ENCODE results near the gene LAMB3.

- TF ChIP-seq, protein P1, sequence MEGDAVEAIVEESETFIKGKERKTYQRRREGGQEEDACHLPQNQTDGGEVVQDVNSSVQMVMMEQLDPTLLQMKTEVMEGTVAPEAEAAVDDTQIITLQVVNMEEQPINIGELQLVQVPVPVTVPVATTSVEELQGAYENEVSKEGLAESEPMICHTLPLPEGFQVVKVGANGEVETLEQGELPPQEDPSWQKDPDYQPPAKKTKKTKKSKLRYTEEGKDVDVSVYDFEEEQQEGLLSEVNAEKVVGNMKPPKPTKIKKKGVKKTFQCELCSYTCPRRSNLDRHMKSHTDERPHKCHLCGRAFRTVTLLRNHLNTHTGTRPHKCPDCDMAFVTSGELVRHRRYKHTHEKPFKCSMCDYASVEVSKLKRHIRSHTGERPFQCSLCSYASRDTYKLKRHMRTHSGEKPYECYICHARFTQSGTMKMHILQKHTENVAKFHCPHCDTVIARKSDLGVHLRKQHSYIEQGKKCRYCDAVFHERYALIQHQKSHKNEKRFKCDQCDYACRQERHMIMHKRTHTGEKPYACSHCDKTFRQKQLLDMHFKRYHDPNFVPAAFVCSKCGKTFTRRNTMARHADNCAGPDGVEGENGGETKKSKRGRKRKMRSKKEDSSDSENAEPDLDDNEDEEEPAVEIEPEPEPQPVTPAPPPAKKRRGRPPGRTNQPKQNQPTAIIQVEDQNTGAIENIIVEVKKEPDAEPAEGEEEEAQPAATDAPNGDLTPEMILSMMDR (IDR thresholded peaks at IDR 0.05) = no peak
- no peak for TF ChIP-seq POLR2AphosphoS5 (IDR thresholded peaks at IDR 0.05)
These were observed 54.7 kb downstream of the LAMB3 start for GRCh38 chr1:209597499-209597898.

Measured in transverse colon (tissue), 4 donors.